ENCODE measurements around the gene SERGEF.

- TF ChIP-seq CTCF (IDR thresholded peaks at IDR 0.05) (no peak), POLR2AphosphoS5 (IDR thresholded peaks at IDR 0.05) (no peak), EP300 (IDR thresholded peaks at IDR 0.05) (no peak)
Measured at GRCh38 chr11:17798716-17799115, 214.1 kb downstream of the SERGEF start.
